B cell (primary cell): Measurements from ENCODE around the gene ABHD12B. TPM values are rescaled to one million over a fixed set of nuclear protein-coding genes. Genes with fewer than 3 reads are reported as not detected.
A peak's percentile ranks its signal among the peaks of the same experiment; 100 is the strongest.

Experiments used
- ATAC-seq: fragments of 200-7000 bp; cut with Tn5 transposase; one replicate; pipeline ENCODE4 v1.10.0; 2021; ENCODE audit warnings: low read depth, mild to moderate bottlenecking, moderate number of reproducible peaks, moderate library complexity
- CTCF ChIA-PET: fragments of 350-600 bp; sonication (Branson Sonifier 250); formaldehyde crosslinking; loops from one replicate; lab custom pipeline; 2021; ENCODE audit warnings: antibody characterized with exemption, inconsistent platforms; lab: Charles Lee
- POLR2A ChIA-PET: fragments of 350-600 bp; sonication (Branson Sonifier 250); formaldehyde crosslinking; loops from one replicate; lab custom pipeline; 2021; ENCODE audit warnings: antibody characterized with exemption; lab: Charles Lee
- DNase-seq: peaks from one replicate; pipeline ENCODE4 v3.0.0; 2013
- H2AFZ ChIP-seq: 2 replicates; pipeline ENCODE4 v1.6.1; 2012; ENCODE audit warnings: mild to moderate bottlenecking, low read depth, low read length; ENCODE audit not compliant: insufficient read depth, poor library complexity, severe bottlenecking
- H3K27ac ChIP-seq, 2 donors: 1 replicate in 1 of 2; 2 replicates in 1 of 2; pipeline ENCODE4 v1.5.1; 2012 to 2013; ENCODE audit warnings: low read length in 2 of 2, mild to moderate bottlenecking in 2 of 2, moderate library complexity in 1 of 2
- H3K27me3 ChIP-seq, 4 experiments: fragments of 200-600 bp in 1 of 4; sonication (generic) in 1 of 4; replicated peaks in 1 of 4; 1 replicate in 2 of 4; 2 replicates in 2 of 4; pipeline versions ENCODE4 v1.6.1 to v1.7.0; 2013 to 2016; ENCODE audit warnings: low read length in 3 of 4, mild to moderate bottlenecking in 2 of 4, mixed read lengths in 1 of 4, moderate library complexity in 1 of 4; ENCODE audit not compliant: insufficient read depth in 4 of 4, control insufficient read depth in 3 of 4; ENCODE audit errors: control extremely low read depth in 1 of 4
- H3K36me3 ChIP-seq, 2 experiments: replicated peaks in 1 of 2; 1 replicate in 1 of 2; 2 replicates in 1 of 2; pipeline versions ENCODE4 v1.6.1 to v1.7.1; 2013; ENCODE audit warnings: low read length in 1 of 2; ENCODE audit not compliant: insufficient read depth in 2 of 2, control insufficient read depth in 1 of 2; ENCODE audit errors: control extremely low read depth in 1 of 2, extremely low read depth in 1 of 2
- H3K4me1 ChIP-seq, 2 donors: fragments of 200-600 bp in 1 of 2; sonication (generic) in 1 of 2; 1 replicate in 1 of 2; 2 replicates in 1 of 2; pipeline versions ENCODE4 v1.5.1 to v1.6.1; 2013 to 2017; ENCODE audit warnings: low read length in 2 of 2; ENCODE audit not compliant: control insufficient read depth in 2 of 2, insufficient read depth in 2 of 2
- H3K4me2 ChIP-seq: replicated peaks from 2 replicates; pipeline ENCODE3; 2012; ENCODE audit warnings: mild to moderate bottlenecking, low read depth, low read length; ENCODE audit not compliant: poor library complexity, severe bottlenecking
- H3K4me3 ChIP-seq, 5 experiments: fragments of 200-600 bp in 1 of 5; sonication (generic) in 1 of 5; 1 replicate in 3 of 5; 2 replicates in 2 of 5; pipeline versions ENCODE4 v1.5.1 to v1.7.0; 2011 to 2016; ENCODE audit warnings: low read length in 4 of 5, mild to moderate bottlenecking in 4 of 5, low read depth in 2 of 5, control low read depth in 1 of 5, moderate library complexity in 1 of 5; ENCODE audit not compliant: insufficient read depth in 1 of 5; ENCODE audit errors: control extremely low read depth in 1 of 5, extremely low read depth in 1 of 5
- H3K79me2 ChIP-seq: fragments of 200-600 bp; sonication (generic); one replicate; pipeline ENCODE4 v1.6.0; 2016; ENCODE audit warnings: low read length; ENCODE audit not compliant: control insufficient read depth, insufficient read depth
- H3K9ac ChIP-seq: fragments of 200-600 bp; sonication (generic); 2 replicates; pipeline ENCODE4 v1.6.1; 2017; ENCODE audit warnings: mild to moderate bottlenecking, low read length, moderate library complexity
- H3K9me3 ChIP-seq, 3 donors: one replicate each; pipeline versions ENCODE4 v1.6.1 to v1.7.1; 2013; ENCODE audit warnings: low read length in 2 of 3; ENCODE audit not compliant: control insufficient read depth in 2 of 3, insufficient read depth in 1 of 3; ENCODE audit errors: control extremely low read depth in 1 of 3
- H4K20me1 ChIP-seq: 2 replicates; pipeline ENCODE4 v1.6.0; 2012; ENCODE audit warnings: mild to moderate bottlenecking, low read length; ENCODE audit not compliant: insufficient read depth, control insufficient read depth, poor library complexity, severe bottlenecking
- H3K27ac Mint-ChIP-seq: one replicate; pipeline ENCODE4 v1.8.0; 2021; ENCODE audit warnings: mixed read lengths
- H3K27me3 Mint-ChIP-seq: one replicate; pipeline ENCODE4 v1.8.0; 2021; ENCODE audit warnings: mixed read lengths
- H3K4me1 Mint-ChIP-seq: one replicate; pipeline ENCODE4 v1.8.0; 2021; ENCODE audit warnings: mixed read lengths
- H3K4me3 Mint-ChIP-seq: one replicate; pipeline ENCODE4 v1.8.0; 2021; ENCODE audit warnings: mixed read lengths
- H3K9me3 Mint-ChIP-seq: one replicate; pipeline ENCODE4 v1.8.0; 2022; ENCODE audit warnings: mixed read lengths; ENCODE audit not compliant: insufficient read depth
- CTCF ChIP-seq: fragments of 200-600 bp; IDR thresholded peaks from one replicate; pipeline ENCODE4 v1.8.0; 2022; ENCODE audit warnings: antibody characterized with exemption, mild to moderate bottlenecking
- EZH2 ChIP-seq: IDR thresholded peaks from 2 replicates; pipeline ENCODE4 v1.6.1; 2012; ENCODE audit warnings: borderline replicate concordance, low read depth, mild to moderate bottlenecking, moderate library complexity, low read length; ENCODE audit not compliant: insufficient read depth, poor library complexity, severe bottlenecking
- WGBS: methylation state at CpG from one replicate; pipeline ENCODE4 v1.1.5; 2013; ENCODE audit warnings: missing lambda C conversion rate; ENCODE audit not compliant: insufficient coverage; 5-methylcytosine and 5-hydroxymethylcytosine counted together
- intact Hi-C: fragments of 100-400 bp; cut with micrococcal nuclease; formaldehyde crosslinking; loops from one replicate; pipeline ENCODE4 v1.10.0; 2022
- polyA plus RNA-seq: library from polyadenylated mRNA; depleted of rRNA; stranded (reverse); fragments of >200 nt; gene quantifications from 2 replicates; pipeline ENCODE4 v1.2.3, GENCODE V29; 2012
- total RNA-seq, 2 donors: library from RNA; stranded (reverse); fragments of 120-200 nt in 1 of 2; gene quantifications; 1 replicate in 1 of 2; 2 replicates in 1 of 2; pipeline versions ENCODE4 v1.2.3 to v1.2.4, GENCODE V29; 2013 to 2022

The ABHD12B gene
- total and polyA plus RNA-seq, 2 donors (not counting 1 experiment from before 2014, with no cell fraction given): not detected

GRCh38 chr14:50834802-50835276, 37.0 kb upstream of the ABHD12B start:
- Histone ChIP-seq H3K27ac (peak overlapping the region; percentile 22 to 58), H3K79me2 (peaks cover 17% of the 10 kb centered on the region), H3K36me3 (no peaks in the 10 kb centered on the region), H3K4me1 (peaks cover 36 to 37% of the 10 kb centered on the region in 2 donors), H4K20me1 (no peaks in the 10 kb centered on the region), H2AFZ (no peak overlapping the region), H3K27me3 (no peaks in the 10 kb centered on the region), H3K9ac (peak overlapping the region; percentile 1), H3K4me3 (peak overlapping the region in 2 of 5 experiments; percentile 22 to 36), H3K9me3 (no peaks in the 10 kb centered on the region), H3K4me2 (peak overlapping the region; percentile 68)
- peak overlapping the region; percentile 55 for H3K4me3 Mint-ChIP-seq
- WGBS: 95% methylated on average over 4 of the region's 5 CpGs
- no peaks in the 10 kb centered on the region for H3K27me3 Mint-ChIP-seq
- ChIA-PET POLR2A (no interaction called here), CTCF (interaction anchor here (1.2 kb wide), 1 partner anchor 25 kb away, joined by 7 read pairs; no protein-coding TSS in a partner anchor)
- H3K9me3 Mint-ChIP-seq: no peaks in the 10 kb centered on the region
- H3K4me1 Mint-ChIP-seq: peaks cover 52% of the 10 kb centered on the region
- intact Hi-C loops: loop anchor here (1.0 to 5.0 kb wide), 2 partner anchors 25 to 168 kb away; partner anchors contain the start of gene SAV1
- DNase-seq (no peak), ATAC-seq (no peak)
- peak overlapping the region; percentile 87 for H3K27ac Mint-ChIP-seq
- no peak for TF ChIP-seq EZH2
- no peak for TF ChIP-seq CTCF

GRCh38 chr14:50835280-50835679, 36.6 kb upstream of the ABHD12B start:
- H3K27me3 ChIP-seq: no peaks in the 10 kb centered on the region
- no peaks in the 10 kb centered on the region for H3K27me3 Mint-ChIP-seq
- peak overlapping the region in 2 of 5 experiments; percentile 22 to 36 for H3K4me3 ChIP-seq
- H3K4me1 ChIP-seq: peaks cover 36 to 37% of the 10 kb centered on the region in 2 donors
- peak overlapping the region; percentile 87 for H3K27ac Mint-ChIP-seq
- WGBS: 0% methylated on average over 2 of the region's 2 CpGs
- H3K9ac ChIP-seq: peak overlapping the region; percentile 1
- ChIA-PET POLR2A (no interaction called here), CTCF (interaction anchor here (1.2 kb wide), 1 partner anchor 25 kb away, joined by 7 read pairs; no protein-coding TSS in a partner anchor)
- H3K4me3 Mint-ChIP-seq: peak overlapping the region; percentile 55
- ATAC-seq: peak; percentile 11
- DNase-seq: peak; percentile 81
- H3K27ac ChIP-seq: peak overlapping the region; percentile 22 to 58
- no peaks in the 10 kb centered on the region for H4K20me1 ChIP-seq
- peak overlapping the region; percentile 68 for H3K4me2 ChIP-seq
- TF ChIP-seq CTCF: no peak
- no peak for TF ChIP-seq EZH2
- H3K36me3 ChIP-seq: no peaks in the 10 kb centered on the region
- no peaks in the 10 kb centered on the region for H3K9me3 Mint-ChIP-seq
- intact Hi-C loops: loop anchor here (1.0 kb wide), 1 partner anchor 25 kb away; no protein-coding TSS in a partner anchor
- H3K4me1 Mint-ChIP-seq: peaks cover 51% of the 10 kb centered on the region
- no peak overlapping the region for H2AFZ ChIP-seq
- peaks cover 15% of the 10 kb centered on the region for H3K79me2 ChIP-seq
- no peaks in the 10 kb centered on the region for H3K9me3 ChIP-seq
